HepG2 (cell line): Measurements from ENCODE around the gene PVALB. TPM values are rescaled to one million over a fixed set of nuclear protein-coding genes. Genes with fewer than 3 reads are reported as not detected.

Experiments used
- ATAC-seq: fragments of 200-7000 bp; cut with Tn5 transposase; 3 replicates; pipeline ENCODE4 v1.9.1; 2020; ENCODE audit warnings: mild to moderate bottlenecking, moderate library complexity
- BruUV-seq: library from RNA; stranded (reverse); fragments of 400-500 nt; replicated peaks from 2 replicates; lab custom pipeline; 2021; lab: Mats Ljungman, UMichigan
- CTCF ChIA-PET: fragments of 300-600 bp; formaldehyde crosslinking; extraction: SDS; loops from one replicate; lab custom pipeline; 2021; ENCODE audit warnings: low total read pairs, inconsistent platforms, low intra/inter-chr PET ratio; lab: Yijun Ruan, JAX
- POLR2A ChIA-PET: fragments of 350-600 bp; sonication (Branson Sonifier 250); formaldehyde crosslinking; loops from one replicate; lab custom pipeline; 2020; ENCODE audit warnings: antibody characterized with exemption, inconsistent platforms; lab: Yijun Ruan, JAX
- DNase-seq: peaks from one replicate; pipeline ENCODE4 v3.0.0-alpha.2; 2015; ENCODE audit warnings: low spot score
- FAIRE-seq: peaks from 3 replicates; lab custom pipeline; 2011; peaks lifted over from hg19 to GRCh38; lab: Jason Lieb, UNC
- H2AFZ ChIP-seq: one replicate; pipeline ENCODE4 v1.6.1; 2011; ENCODE audit warnings: low read length, inconsistent platforms
- H3K27ac ChIP-seq: fragments of 300-600 bp; 3 replicates; pipeline ENCODE4 v1.8.0; 2011; ENCODE audit warnings: mixed run types, mild to moderate bottlenecking, mixed read lengths, low read length, inconsistent platforms; ENCODE audit not compliant: insufficient read depth; ENCODE audit errors: extremely low read length
- H3K27me3 ChIP-seq, 2 experiments: fragments of 200-600 bp in 1 of 2; 2 replicates in 1 of 2; 3 replicates in 1 of 2; pipeline versions ENCODE4 v1.6.0 to v1.8.0; 2011; ENCODE audit warnings: low read length in 2 of 2, mild to moderate bottlenecking in 2 of 2, moderate library complexity in 2 of 2, inconsistent platforms in 1 of 2; ENCODE audit not compliant: insufficient read depth in 2 of 2, control insufficient read depth in 1 of 2
- H3K36me3 ChIP-seq, 2 experiments: fragments of 200-600 bp in 1 of 2; replicated peaks in 1 of 2; 2 replicates in 1 of 2; 3 replicates in 1 of 2; pipeline versions ENCODE4 v1.5.1 to v1.8.0; 2011; ENCODE audit warnings: low read length in 2 of 2, inconsistent platforms in 1 of 2; ENCODE audit not compliant: insufficient read depth in 2 of 2, control insufficient read depth in 1 of 2
- H3K4me1 ChIP-seq: 2 replicates; pipeline ENCODE4 v1.5.1; 2012; ENCODE audit warnings: low read length, inconsistent platforms; ENCODE audit not compliant: insufficient read depth
- H3K4me2 ChIP-seq: 2 replicates; pipeline ENCODE4 v1.6.0; 2011; ENCODE audit warnings: low read depth, low read length, inconsistent platforms
- H3K4me3 ChIP-seq, 3 experiments: fragments of 200-600 bp in 1 of 3; sonication (generic), shearing (Covaris generic) in 1 of 3; replicated peaks in 1 of 3; 2 replicates each; pipeline ENCODE4 v1.5.1; 2011 to 2016; ENCODE audit warnings: low read length in 3 of 3, inconsistent platforms in 2 of 3, low read depth in 2 of 3, mild to moderate bottlenecking in 2 of 3, control low read depth in 1 of 3, mixed read lengths in 1 of 3; ENCODE audit not compliant: insufficient read depth in 1 of 3
- H3K79me2 ChIP-seq: one replicate; pipeline ENCODE4 v1.6.1; 2011; ENCODE audit warnings: low read length, inconsistent platforms; ENCODE audit not compliant: insufficient read depth
- H3K9ac ChIP-seq: 2 replicates; pipeline ENCODE4 v1.6.0; 2011; ENCODE audit warnings: mild to moderate bottlenecking, low read depth, low read length, inconsistent platforms; ENCODE audit not compliant: insufficient read depth
- H3K9me3 ChIP-seq: 2 replicates; pipeline ENCODE4 v1.5.1; 2012; ENCODE audit warnings: mild to moderate bottlenecking, low read length
- H4K20me1 ChIP-seq: 2 replicates; pipeline ENCODE4 v1.6.0; 2011; ENCODE audit warnings: inconsistent platforms, mild to moderate bottlenecking, low read length, moderate library complexity; ENCODE audit not compliant: insufficient read depth
- ASH2L ChIP-seq: fragments of 300-600, 200-600 bp; sonication (generic); IDR thresholded peaks from 2 replicates; pipeline ENCODE4 v1.7.0; 2017; ENCODE audit warnings: low read depth, mild to moderate bottlenecking, moderate library complexity, mixed read lengths, low read length; ENCODE audit not compliant: insufficient read length
- MXI1 ChIP-seq: IDR thresholded peaks from 3 replicates; pipeline ENCODE4 v1.6.1; 2012; ENCODE audit warnings: low read depth, low read length, inconsistent platforms, borderline replicate concordance
- PAWR ChIP-seq: sonication (generic); formaldehyde crosslinking; IDR thresholded peaks from 2 replicates; pipeline ENCODE4 v1.4.0; 2020; ENCODE audit warnings: missing genetic modification reagents, mild to moderate bottlenecking, borderline replicate concordance
- RBM22 ChIP-seq: fragments of 200-400 bp; formaldehyde crosslinking; optimal IDR thresholded peaks from 2 replicates; pipeline ENCODE3; 2017; ENCODE audit warnings: mild to moderate bottlenecking, low read length, moderate library complexity
- SIN3B ChIP-seq: fragments of 150-350 bp; IDR thresholded peaks from 2 replicates; pipeline ENCODE4 v1.6.1; 2014; ENCODE audit warnings: low read length
- TCF7L2 ChIP-seq: IDR thresholded peaks from 2 replicates; pipeline ENCODE4 v1.6.1; 2011; ENCODE audit warnings: mild to moderate bottlenecking, low read depth, low read length, moderate library complexity
- ZNF263 ChIP-seq: sonication (generic); formaldehyde crosslinking; IDR thresholded peaks from 2 replicates; pipeline ENCODE4 v1.4.0; 2020; ENCODE audit warnings: missing genetic modification reagents
- ZNF569 ChIP-seq: sonication (generic); formaldehyde crosslinking; IDR thresholded peaks from 2 replicates; pipeline ENCODE4 v1.5.0; 2020; ENCODE audit warnings: mild to moderate bottlenecking, missing genetic modification reagents, moderate library complexity, borderline replicate concordance
- WGBS: methylation state at CpG from one replicate; pipeline ENCODE4 v1.1.6; 2017; ENCODE audit warnings: low lambda C conversion rate; 5-methylcytosine and 5-hydroxymethylcytosine counted together
- in situ Hi-C: cut with HindIII; loops from 2 replicates; pipeline ENCODE4 v1.10.0; 2017; ENCODE audit warnings: low pct_unique_long_range_greater_than_20kb; ENCODE audit not compliant: extremely low pct_ligation_motif_present
- intact Hi-C: fragments of 100-400 bp; cut with micrococcal nuclease; formaldehyde crosslinking; loops from one replicate; pipeline ENCODE4 v1.10.0; 2022; ENCODE audit not compliant: unreplicated experiment
- polyA plus RNA-seq, 8 experiments: library from polyadenylated mRNA; depleted of rRNA in 3 of 8; stranded (reverse) in 7 of 8; unstranded in 1 of 8; fragments of >200 nt; fragmentation: Illumina TruSeq in 4 of 8; extraction: Trizol in 4 of 8; gene quantifications; 2 replicates each; pipeline versions ENCODE4 v1.2.1 to v1.2.3, GENCODE V29; 2011 to 2016; ENCODE audit warnings: low read depth in 4 of 8, missing spikeins in 1 of 8, mixed read lengths in 1 of 8; ENCODE audit not compliant: insufficient read depth in 1 of 8
- total RNA-seq, 5 experiments: library from RNA; depleted of rRNA; stranded (reverse); fragments of >200 nt; fragmentation: Illumina TruSeq; extraction: Trizol; gene quantifications; 2 replicates each; pipeline ENCODE4 v1.2.3, GENCODE V29; 2016; ENCODE audit warnings: low read depth in 1 of 5
- TF ChIP-seq, protein P1 (sequence below): sonication (generic); formaldehyde crosslinking; IDR thresholded peaks from 2 replicates; pipeline ENCODE4 v1.5.0; 2020; ENCODE audit warnings: missing genetic modification reagents, mild to moderate bottlenecking, borderline replicate concordance
- TF ChIP-seq, protein P2 (sequence below): IDR thresholded peaks from 2 replicates; pipeline ENCODE4 v1.6.1; 2016; ENCODE audit warnings: low read depth, borderline replicate concordance
- TF ChIP-seq, protein P3 (sequence below): sonication (generic); formaldehyde crosslinking; IDR thresholded peaks from 2 replicates; pipeline ENCODE4 v1.4.0; 2020; ENCODE audit warnings: missing genetic modification reagents
- TF ChIP-seq, protein P4 (sequence below), 2 experiments: sonication (generic) in 1 of 2; formaldehyde crosslinking in 1 of 2; IDR thresholded peaks; 2 replicates each; pipeline versions ENCODE4 v1.5.1 to v1.6.1; 2011 to 2020; ENCODE audit warnings: borderline replicate concordance in 1 of 2, low read depth in 1 of 2, low read length in 1 of 2, mild to moderate bottlenecking in 1 of 2, missing genetic modification reagents in 1 of 2, moderate library complexity in 1 of 2

PVALB gene
- total and polyA plus RNA-seq, 2 of the 13 experiments (the other 11 are each of a cell fraction or from before 2014, with no cell fraction given) = not detected

DNA sequence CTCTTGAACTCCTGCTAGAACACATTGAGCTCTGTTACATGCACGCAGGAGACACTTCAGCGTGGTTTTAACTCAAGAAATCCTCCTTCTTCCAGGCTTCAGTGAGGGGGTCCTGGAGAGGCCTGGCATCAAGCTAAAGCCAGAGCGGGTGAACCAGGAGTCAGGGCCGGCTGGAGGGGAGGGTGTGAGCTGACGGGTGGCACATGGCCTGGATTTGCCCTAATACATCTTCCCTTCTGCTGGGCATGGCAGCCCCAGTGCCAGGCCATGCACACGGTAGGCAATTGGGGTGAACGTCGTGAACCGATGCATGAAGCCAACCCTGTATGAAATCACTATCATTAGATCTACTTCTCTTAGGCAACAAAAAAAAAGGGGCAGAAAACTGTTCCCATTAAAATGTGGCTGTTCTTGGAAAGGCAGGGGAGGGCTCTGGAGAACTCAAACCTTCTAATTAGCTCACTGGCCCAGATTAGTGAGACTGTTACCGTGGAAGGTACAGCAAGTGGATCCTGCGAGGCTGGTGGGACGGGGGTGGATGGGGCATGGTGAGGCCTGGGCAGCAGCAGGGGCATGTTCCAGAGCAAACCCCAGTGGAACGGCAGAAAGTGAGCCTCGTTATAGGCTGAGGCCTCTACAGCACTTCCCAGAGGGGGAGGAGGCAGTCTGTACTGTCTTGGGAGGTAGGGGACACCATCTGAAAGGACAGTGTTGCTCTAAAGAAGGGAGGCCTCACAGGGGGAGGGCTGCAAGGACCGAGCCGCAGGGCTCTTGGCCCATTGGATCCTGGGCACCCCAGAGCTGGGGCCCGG is 51.5 kb downstream of the PVALB start:
- Histone ChIP-seq H3K4me2 (no peak overlapping the region), H3K27me3 (peaks cover 4 to 75% of the 10 kb centered on the region in 2 experiments), H3K36me3 (no peaks in the 10 kb centered on the region), H2AFZ (no peak overlapping the region), H3K27ac (no peak overlapping the region), H4K20me1 (no peaks in the 10 kb centered on the region), H3K79me2 (no peaks in the 10 kb centered on the region), H3K4me1 (no peaks in the 10 kb centered on the region), H3K9ac (no peak overlapping the region), H3K9me3 (no peaks in the 10 kb centered on the region), H3K4me3 (no peak overlapping the region)
- FAIRE-seq = no peak
- intact Hi-C loops = no loop called here
- no peak for DNase-seq
- ChIA-PET CTCF (no interaction called here), POLR2A (no interaction called here)
- in situ Hi-C loops = no loop called here
- no TSS peak for BruUV-seq
- ATAC-seq = no peak
- TF ChIP-seq, protein P1, sequence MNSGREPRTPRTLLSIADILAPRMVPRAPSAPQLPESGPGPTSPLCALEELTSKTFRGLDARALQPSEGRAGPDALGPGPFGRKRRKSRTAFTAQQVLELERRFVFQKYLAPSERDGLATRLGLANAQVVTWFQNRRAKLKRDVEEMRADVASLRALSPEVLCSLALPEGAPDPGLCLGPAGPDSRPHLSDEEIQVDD (CRISPR knock-in tag) = no peak
- TF ChIP-seq ASH2L = no peak
- TF ChIP-seq PAWR = no peak
- TF ChIP-seq SIN3B = no peak
- WGBS = 32% methylated on average over 10 of the region's 17 CpGs

DNA sequence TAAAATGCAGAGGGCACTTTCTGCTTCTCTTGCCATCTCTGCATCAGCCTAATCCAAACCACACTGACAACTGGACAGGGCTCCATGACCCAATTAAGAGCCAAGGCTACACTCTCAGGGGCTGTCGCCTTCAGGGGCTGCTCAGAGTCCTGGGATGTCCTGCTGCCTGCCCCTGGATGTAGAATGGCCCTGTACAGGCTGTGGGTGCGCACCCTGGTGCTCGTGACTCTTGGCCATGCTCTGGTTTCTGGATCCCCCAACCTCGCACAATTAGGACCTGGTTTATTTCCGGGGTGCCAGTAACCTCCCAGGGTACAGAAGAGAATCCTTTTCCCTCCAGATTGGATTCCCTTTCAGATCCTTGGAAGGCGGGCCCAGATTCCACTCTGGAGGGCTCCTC is 52.2 kb downstream of the PVALB start:
- no peak overlapping the region for H3K9ac ChIP-seq
- H3K27ac ChIP-seq = no peak overlapping the region
- BruUV-seq = no TSS peak
- peaks cover 4 to 79% of the 10 kb centered on the region in 2 experiments for H3K27me3 ChIP-seq
- no peaks in the 10 kb centered on the region for H3K36me3 ChIP-seq
- H3K4me2 ChIP-seq = no peak overlapping the region
- no peaks in the 10 kb centered on the region for H3K9me3 ChIP-seq
- ChIA-PET CTCF (no interaction called here), POLR2A (no interaction called here)
- no peaks in the 10 kb centered on the region for H3K4me1 ChIP-seq
- no peaks in the 10 kb centered on the region for H4K20me1 ChIP-seq
- H3K4me3 ChIP-seq = no peak overlapping the region
- ATAC-seq (no peak), DNase-seq (no peak), FAIRE-seq (no peak)
- in situ Hi-C loops (no loop called here), intact Hi-C loops (no loop called here)
- WGBS = 2% methylated on average over 6 of the region's 6 CpGs
- H3K79me2 ChIP-seq = no peaks in the 10 kb centered on the region
- H2AFZ ChIP-seq = no peak overlapping the region
- TF ChIP-seq TCF7L2 (no peak), ZNF263 (CRISPR knock-in tag) (no peak), ZNF569 (CRISPR knock-in tag) (no peak), RBM22 (no peak), MXI1 (no peak)
- TF ChIP-seq, protein P2, sequence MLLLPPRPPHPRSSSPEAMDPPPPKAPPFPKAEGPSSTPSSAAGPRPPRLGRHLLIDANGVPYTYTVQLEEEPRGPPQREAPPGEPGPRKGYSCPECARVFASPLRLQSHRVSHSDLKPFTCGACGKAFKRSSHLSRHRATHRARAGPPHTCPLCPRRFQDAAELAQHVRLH (CRISPR knock-in tag) = no peak
- TF ChIP-seq, protein P3, sequence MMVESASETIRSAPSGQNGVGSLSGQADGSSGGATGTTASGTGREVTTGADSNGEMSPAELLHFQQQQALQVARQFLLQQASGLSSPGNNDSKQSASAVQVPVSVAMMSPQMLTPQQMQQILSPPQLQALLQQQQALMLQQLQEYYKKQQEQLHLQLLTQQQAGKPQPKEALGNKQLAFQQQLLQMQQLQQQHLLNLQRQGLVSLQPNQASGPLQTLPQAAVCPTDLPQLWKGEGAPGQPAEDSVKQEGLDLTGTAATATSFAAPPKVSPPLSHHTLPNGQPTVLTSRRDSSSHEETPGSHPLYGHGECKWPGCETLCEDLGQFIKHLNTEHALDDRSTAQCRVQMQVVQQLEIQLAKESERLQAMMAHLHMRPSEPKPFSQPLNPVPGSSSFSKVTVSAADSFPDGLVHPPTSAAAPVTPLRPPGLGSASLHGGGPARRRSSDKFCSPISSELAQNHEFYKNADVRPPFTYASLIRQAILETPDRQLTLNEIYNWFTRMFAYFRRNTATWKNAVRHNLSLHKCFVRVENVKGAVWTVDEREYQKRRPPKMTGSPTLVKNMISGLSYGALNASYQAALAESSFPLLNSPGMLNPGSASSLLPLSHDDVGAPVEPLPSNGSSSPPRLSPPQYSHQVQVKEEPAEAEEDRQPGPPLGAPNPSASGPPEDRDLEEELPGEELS (CRISPR knock-in tag) = no peak
- TF ChIP-seq, protein P4, sequence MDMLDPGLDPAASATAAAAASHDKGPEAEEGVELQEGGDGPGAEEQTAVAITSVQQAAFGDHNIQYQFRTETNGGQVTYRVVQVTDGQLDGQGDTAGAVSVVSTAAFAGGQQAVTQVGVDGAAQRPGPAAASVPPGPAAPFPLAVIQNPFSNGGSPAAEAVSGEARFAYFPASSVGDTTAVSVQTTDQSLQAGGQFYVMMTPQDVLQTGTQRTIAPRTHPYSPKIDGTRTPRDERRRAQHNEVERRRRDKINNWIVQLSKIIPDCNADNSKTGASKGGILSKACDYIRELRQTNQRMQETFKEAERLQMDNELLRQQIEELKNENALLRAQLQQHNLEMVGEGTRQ (IDR thresholded peaks at IDR 0.05; ENCODE audit: low read depth, low read length) = no peak
- TF ChIP-seq, protein P4 (CRISPR knock-in tag; IDR thresholded peaks at IDR 0.05; ENCODE audit: borderline replicate concordance) = no peak
